Mucosa of rectum (tissue), 2 donors: Measurements from ENCODE around the gene MT1G.

Experiments
- H3K27ac ChIP-seq, 2 donors: one replicate each; pipeline ENCODE4 v1.7.0; 2013; ENCODE audit warnings: inconsistent platforms in 2 of 2, low read depth in 2 of 2, low read length in 2 of 2
- H3K27me3 ChIP-seq, 2 donors: one replicate each; pipeline ENCODE4 v1.7.0; 2013; ENCODE audit warnings: low read length in 2 of 2; ENCODE audit not compliant: control insufficient read depth in 2 of 2, insufficient read depth in 2 of 2
- H3K36me3 ChIP-seq, 2 donors: one replicate each; pipeline ENCODE4 v1.7.0; 2013; ENCODE audit warnings: low read length in 2 of 2; ENCODE audit not compliant: control insufficient read depth in 2 of 2, insufficient read depth in 2 of 2
- H3K4me1 ChIP-seq, 2 donors: one replicate each; pipeline ENCODE4 v1.7.0; 2013; ENCODE audit warnings: low read length in 2 of 2, mild to moderate bottlenecking in 1 of 2; ENCODE audit not compliant: control insufficient read depth in 2 of 2, insufficient read depth in 2 of 2
- H3K4me3 ChIP-seq, 2 donors: one replicate each; pipeline ENCODE4 v1.7.0; 2013; ENCODE audit warnings: low read length in 2 of 2
- H3K9ac ChIP-seq, 2 donors: one replicate each; pipeline ENCODE4 v1.7.0; 2013; ENCODE audit warnings: low read length in 2 of 2, low read depth in 1 of 2, mild to moderate bottlenecking in 1 of 2
- H3K9me3 ChIP-seq, 2 donors: one replicate each; pipeline ENCODE4 v1.7.0; 2013; ENCODE audit warnings: low read length in 2 of 2; ENCODE audit not compliant: control insufficient read depth in 2 of 2
- donor health status: healthy.
- donor health status: Normal muscosa, but diverticular disease.

The MT1G gene

GRCh38 chr16:56620339-56620897 lies 47.4 kb downstream of the MT1G start:
- H3K9ac ChIP-seq, result no peak overlapping the region
- no peaks in the 10 kb centered on the region for H3K36me3 ChIP-seq
- H3K4me3 ChIP-seq, result no peak overlapping the region
- peaks cover 0 to 5% of the 10 kb centered on the region in 2 donors for H3K27me3 ChIP-seq
- H3K9me3 ChIP-seq, result no peaks in the 10 kb centered on the region
- H3K27ac ChIP-seq, result no peak overlapping the region
- peaks cover 8 to 16% of the 10 kb centered on the region in 2 donors for H3K4me1 ChIP-seq

- peak overlapping the region in 1 of 2 donors; percentile 70 for H3K9ac ChIP-seq
Measured at GRCh38 chr16:56618138-56618537, 49.7 kb downstream of the MT1G start.

GRCh38 chr16:56617212-56618085 lies 50.4 kb downstream of the MT1G start:
- Histone ChIP-seq H3K9ac (peak overlapping the region; percentile 58 to 70), H3K4me3 (peak overlapping the region; percentile 39 to 54), H3K27me3 (peaks cover 0 to 5% of the 10 kb centered on the region in 2 donors), H3K4me1 (peaks cover 8 to 10% of the 10 kb centered on the region in 2 donors), H3K36me3 (no peaks in the 10 kb centered on the region), H3K9me3 (no peaks in the 10 kb centered on the region), H3K27ac (peak overlapping the region; percentile 1 to 37)

More at GRCh38 chr16:56618138-56618537, 49.7 kb downstream of the MT1G start:
- Histone ChIP-seq H3K4me1 (peaks cover 8 to 10% of the 10 kb centered on the region in 2 donors), H3K36me3 (no peaks in the 10 kb centered on the region), H3K27ac (no peak overlapping the region), H3K4me3 (peak overlapping the region in 1 of 2 donors; percentile 39), H3K9me3 (no peaks in the 10 kb centered on the region), H3K27me3 (peaks cover 0 to 5% of the 10 kb centered on the region in 2 donors)
